Suppressor macrophage treated with lipopolysaccharide for 4 hours (primary cell): ENCODE measurements around the gene COL15A1.
"Not testable (repeated sequence)": the region's sequence is repeated elsewhere in the genome, so short reads cannot be mapped to it uniquely, and the experiment has no call there.

Experiments used
- DNase-seq: peaks from one replicate; pipeline ENCODE4 v3.0.0-alpha.2; 2020

The COL15A1 gene

DNA sequence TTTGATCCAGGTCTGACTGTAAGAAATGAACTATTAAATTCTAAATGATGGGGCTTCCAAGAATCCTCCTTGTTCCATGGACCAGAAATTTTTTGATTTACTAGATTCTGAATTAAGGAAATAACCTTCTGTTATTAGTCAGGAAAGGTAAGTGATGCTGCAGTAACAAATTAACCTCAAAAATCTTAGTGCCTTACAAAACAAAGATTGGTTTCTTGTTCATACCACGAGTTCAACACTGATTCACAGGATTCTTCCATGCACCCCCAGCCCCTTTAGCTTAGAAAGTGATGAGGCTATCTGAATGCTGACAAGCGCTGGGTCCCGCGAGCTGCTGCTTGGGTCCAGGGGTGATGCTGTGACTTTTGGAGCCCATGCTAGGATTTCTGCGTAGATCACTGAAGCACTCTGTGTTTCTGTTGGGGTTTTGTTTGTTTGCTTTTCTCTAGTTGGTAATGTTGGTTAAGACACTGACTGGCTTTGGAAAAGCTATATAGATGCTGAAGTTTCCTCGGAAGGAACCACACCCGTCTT lies 52.3 kb downstream of the COL15A1 start:
- no peak for DNase-seq

- no peak for DNase-seq
These were observed 53.9 kb downstream of the COL15A1 start for GRCh38 chr9:98997604-98998003.

GRCh38 chr9:98998441-98999151 lies 54.9 kb downstream of the COL15A1 start:
- DNase-seq: peak; percentile 79

DNA sequence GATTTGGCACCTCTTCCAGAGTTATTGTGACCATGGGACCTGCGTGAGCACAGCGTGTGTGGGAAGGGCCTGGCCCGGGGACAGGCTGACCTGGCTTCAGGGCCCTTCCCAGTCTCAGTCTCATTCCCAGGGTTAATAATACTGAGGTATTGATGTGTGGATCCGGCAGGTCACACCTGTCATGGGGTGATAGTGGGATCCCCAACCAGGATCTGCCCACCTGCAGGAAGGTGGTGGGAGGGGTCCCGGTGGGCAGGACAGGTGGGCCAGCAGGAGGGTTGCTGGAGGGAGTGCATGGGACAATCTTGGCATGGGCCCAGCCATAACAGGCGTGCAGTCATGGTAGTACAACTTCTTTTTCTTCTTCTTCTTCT lies 55.4 kb downstream of the COL15A1 start:
- DNase-seq: no peak

DNA sequence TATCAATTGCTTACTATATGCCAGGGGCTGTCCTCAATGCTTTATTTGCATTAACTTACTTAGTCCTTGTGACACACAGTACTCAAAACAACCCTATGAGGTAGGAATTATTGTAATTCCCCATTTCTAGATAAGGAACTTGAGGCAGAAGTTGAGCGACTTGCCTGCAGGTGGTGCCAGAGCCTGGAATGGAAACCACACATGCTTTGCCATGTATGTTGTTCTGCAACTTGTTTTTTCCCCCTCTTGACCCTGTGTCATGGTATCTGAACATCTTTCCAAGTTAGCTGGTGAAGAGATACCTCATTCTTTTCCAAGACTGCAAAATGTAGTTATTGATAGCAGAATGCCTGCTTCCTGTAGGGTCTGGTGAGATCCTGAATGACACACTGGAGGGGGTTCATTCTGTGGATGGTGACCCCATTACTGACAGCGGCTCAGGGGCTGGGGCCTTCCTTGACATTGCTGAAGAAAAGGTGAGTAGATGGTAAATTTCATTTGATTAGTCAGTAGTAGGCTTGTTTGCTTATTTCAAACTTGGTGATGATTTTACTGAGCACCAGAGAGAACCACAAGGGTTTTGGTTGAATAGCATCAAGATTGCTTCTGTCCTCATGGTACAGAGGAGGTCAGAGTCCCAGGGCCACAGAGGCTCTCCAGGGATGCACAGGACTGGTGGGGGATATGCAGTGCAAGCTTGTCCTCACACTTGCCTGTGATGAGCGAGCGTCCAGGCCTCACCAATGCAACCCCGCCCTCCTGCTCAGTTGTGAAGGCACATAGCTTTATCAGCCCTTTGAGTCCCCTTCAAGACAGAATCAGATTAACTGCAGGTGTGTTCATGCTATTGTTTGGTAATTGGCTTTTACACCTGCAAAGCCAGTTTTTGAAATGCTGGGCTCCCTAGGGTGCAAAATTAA lies 57.0 kb downstream of the COL15A1 start:
- peak; percentile 86 for DNase-seq

- DNase-seq: no peak
These were observed 58.2 kb downstream of the COL15A1 start for GRCh38 chr9:99001892-99002291.

DNA sequence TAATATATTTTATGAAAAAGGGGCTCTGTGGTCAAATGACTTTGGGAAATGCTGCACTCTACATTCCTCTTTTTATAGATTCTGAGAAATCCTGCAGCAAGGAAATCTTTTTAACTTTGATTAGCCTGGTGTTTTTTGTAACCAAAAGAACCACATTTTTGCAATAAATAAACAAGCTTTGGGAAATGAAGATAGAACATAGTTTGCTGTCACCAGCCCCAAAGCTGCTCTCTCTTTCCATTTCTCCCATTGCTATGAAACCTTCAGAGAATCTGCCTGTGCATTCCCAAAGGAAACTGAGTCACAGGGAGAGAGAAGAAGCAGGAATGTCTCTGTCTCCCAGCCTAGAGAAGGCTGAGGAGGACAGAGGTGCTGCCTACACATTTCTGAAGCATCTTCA lies 59.0 kb downstream of the COL15A1 start:
- DNase-seq: no peak

- no peak for DNase-seq
These were observed 59.6 kb downstream of the COL15A1 start for GRCh38 chr9:99003308-99003707.

DNA sequence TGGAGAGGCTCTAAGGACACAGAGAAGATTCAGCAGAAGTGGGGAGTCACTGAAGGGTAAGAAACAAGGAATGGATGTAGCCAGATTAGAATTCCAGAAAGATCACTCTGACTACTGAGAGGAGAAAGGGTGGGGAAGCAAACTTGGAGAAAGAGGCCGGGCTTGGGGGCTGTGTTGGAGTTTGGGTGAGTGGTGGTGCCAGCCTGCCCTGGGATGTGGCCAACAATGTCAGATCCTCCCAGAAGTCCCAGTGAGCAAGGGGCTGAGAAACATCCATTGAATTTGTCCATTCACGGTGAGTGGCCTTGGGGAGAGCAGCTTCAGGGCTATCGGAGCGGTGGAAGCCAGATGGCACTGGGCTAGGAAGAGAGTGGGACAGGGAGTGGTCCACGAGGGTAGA lies 60.4 kb downstream of the COL15A1 start:
- no peak for DNase-seq

GRCh38 chr9:99004717-99005460 lies 61.2 kb downstream of the COL15A1 start:
- no peak for DNase-seq

- no peak for DNase-seq
These were observed 61.9 kb downstream of the COL15A1 start for GRCh38 chr9:99005651-99006050.

DNA sequence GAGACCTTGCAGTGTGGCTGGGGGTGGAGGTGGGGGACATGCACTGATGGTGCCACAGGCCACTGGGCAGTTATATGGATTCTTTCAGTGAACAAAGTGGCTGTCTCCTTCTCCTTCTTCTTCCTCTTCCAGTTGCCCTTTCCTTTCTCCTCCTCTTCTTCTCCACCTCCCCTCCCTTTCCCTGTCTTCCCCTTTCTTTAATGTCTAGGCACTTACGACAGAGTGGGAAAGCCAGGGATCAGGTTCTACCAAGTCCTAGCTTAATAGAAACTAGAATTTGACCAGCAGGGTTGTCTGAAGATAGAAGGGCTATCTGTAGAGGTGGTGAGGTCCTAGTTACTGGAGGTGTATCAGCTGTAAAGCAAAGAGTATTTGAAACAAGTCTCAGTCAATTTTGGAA lies 62.8 kb downstream of the COL15A1 start:
- no peak for DNase-seq

DNA sequence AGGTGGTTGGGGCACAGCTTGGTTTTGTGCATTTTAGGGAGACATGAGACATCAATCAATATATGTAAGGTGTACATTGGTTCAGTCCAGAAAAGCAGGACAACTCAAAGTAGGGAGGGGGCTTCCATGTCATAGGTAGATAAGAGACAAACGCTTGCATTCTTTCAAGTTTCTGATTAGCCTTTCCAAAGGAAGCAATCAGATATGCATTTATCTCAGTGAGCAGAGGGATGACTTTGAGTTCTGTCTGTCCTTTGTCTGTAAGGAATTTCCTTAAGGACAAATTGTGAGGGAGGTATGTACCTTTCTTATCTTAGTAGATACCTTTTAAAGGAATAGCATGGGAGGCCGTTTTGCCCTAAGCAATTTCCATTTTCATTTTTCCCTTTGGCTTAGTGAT lies 63.3 kb downstream of the COL15A1 start:
- DNase-seq: no peak

DNA sequence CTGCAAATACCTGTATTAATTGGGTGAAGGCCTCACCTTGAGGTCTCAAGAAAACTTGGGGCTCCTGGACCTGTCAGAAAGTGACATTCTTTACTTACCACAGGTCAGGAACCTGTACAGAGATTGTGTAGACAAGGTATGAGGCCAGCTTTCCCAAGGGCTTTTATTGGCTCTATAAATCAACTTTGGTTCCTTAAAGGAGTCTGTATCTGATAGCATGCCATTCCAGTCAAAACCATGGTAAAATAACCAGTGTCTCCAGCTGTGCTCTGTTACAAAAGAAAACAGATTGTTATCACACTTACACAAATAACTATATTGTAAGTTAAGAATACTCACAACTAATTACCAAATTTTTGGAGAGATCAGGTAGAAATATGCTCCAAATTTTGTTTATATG lies 64.5 kb downstream of the COL15A1 start:
- DNase-seq: no peak

DNA sequence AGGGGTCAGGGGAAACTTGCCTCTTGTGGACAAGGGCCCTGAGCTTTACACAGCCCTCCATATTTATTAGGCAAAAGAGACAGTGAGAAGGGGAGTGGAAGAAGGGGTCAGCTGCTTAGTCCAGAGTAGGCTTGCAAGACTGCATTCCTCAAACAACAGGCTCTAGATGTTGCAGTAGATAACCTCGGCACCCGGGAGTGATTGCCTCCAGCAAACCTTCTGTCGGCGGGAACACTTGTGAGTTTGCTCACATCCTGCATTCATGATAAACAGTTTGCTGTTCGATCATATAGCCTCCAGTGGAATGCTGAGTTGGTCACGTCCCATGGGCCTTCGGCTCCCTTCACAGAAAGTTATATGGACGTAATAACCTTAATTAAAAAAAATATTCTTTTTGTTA lies 66.7 kb downstream of the COL15A1 start:
- DNase-seq: not testable (repeated sequence)

DNA sequence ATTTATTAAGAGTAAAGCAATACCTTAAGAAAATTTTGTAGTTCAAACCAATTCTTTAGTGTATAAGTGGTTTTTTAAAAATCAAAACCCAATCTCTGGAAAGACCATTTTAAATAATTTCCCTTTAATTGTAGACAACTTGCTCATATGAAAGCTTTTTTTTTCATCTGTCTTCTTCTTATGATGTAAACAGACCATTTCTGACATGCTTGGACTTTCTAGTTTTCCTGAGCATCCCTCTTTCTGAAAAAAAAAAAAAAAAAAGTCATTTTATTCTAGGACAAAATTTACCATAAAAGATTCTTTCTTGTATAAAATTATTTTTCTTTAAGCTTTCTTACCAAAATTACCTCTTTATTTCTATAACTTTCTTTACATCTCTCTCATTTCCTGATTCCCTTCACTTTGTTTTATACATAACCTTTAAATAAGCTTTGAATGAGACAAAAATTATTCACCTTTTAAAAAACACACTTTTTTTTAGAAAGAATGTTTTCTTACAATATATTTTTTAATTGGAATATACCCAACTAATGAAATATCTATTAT lies 67.5 kb downstream of the COL15A1 start:
- no peak for DNase-seq

GRCh38 chr9:99012957-99013512 lies 69.3 kb downstream of the COL15A1 start:
- DNase-seq: no peak

- DNase-seq: no peak
These were observed 69.8 kb downstream of the COL15A1 start for GRCh38 chr9:99013550-99013949.

DNA sequence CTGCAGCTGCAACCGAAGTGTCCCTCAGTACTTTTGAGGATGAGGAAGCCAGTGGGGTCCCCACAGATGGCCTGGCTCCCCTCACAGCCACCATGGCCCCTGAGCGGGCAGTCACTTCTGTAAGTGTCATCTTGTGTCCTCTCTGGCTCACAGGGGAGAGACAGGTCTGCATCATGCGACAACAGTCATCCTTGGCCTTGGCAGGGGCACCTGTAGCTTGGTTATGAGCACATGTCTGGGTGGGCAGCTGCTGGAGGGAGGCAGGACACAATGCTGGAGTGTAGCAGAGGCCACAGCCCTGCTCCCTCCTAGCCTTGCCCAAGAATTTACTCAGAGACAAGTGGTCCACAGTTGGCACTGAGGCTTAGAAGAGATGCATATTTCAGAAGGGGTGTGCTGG lies 71.7 kb downstream of the COL15A1 start:
- DNase-seq: no peak

- DNase-seq: no peak
These were observed 72.2 kb downstream of the COL15A1 start for GRCh38 chr9:99015890-99016289.

- DNase-seq: no peak
These were observed 73.1 kb downstream of the COL15A1 start for GRCh38 chr9:99016681-99017387.

GRCh38 chr9:99018653-99019052 lies 74.9 kb downstream of the COL15A1 start:
- no peak for DNase-seq
